ENCODE results near the gene NENF.

- no peak for TF ChIP-seq CTCF (conservative IDR thresholded peaks at IDR 0.05; ENCODE audit: low read length)
- TF ChIP-seq EZH2phosphoT487 (IDR thresholded peaks at IDR 0.05; ENCODE audit: borderline replicate concordance) = no peak
These were observed 54.6 kb downstream of the NENF start for GRCh38 chr1:212487286-212487685.
